NCI-H146 treated with DMSO at 0.1 percent for 48 hours (cell line): ENCODE results near the gene RCCD1.
"Not testable (repeated sequence)": the region's sequence is repeated elsewhere in the genome, so short reads cannot be mapped to it uniquely, and the experiment has no call there.

ENCODE experiments used
- DNase-seq: peaks from one replicate; lab custom pipeline; 2025; ENCODE audit not compliant: unreplicated experiment; lab: John Stamatoyannopoulos, UW

RCCD1 gene

GRCh38 chr15:90918034-90918788 lies 36.5 kb upstream of the RCCD1 start:
- DNase-seq, result no peak

GRCh38 chr15:90918835-90919234 lies 35.8 kb upstream of the RCCD1 start:
- DNase-seq, result no peak

- DNase-seq, result no peak
These were observed 32.8 kb upstream of the RCCD1 start for GRCh38 chr15:90921887-90922286.

GRCh38 chr15:90922712-90923322 lies 31.9 kb upstream of the RCCD1 start:
- not testable (repeated sequence) for DNase-seq

- no peak for DNase-seq
These were observed 30.3 kb upstream of the RCCD1 start for GRCh38 chr15:90924375-90924774.

- not testable (repeated sequence) for DNase-seq
These were observed 27.9 kb upstream of the RCCD1 start for GRCh38 chr15:90926766-90927165.

- not testable (repeated sequence) for DNase-seq
These were observed 26.6 kb upstream of the RCCD1 start for GRCh38 chr15:90928106-90928505.

GRCh38 chr15:90929246-90930019 lies 25.3 kb upstream of the RCCD1 start:
- no peak for DNase-seq

- no peak for DNase-seq
These were observed 23.7 kb upstream of the RCCD1 start for GRCh38 chr15:90930861-90931574.

GRCh38 chr15:90931575-90931827 lies 23.2 kb upstream of the RCCD1 start:
- DNase-seq, result no peak

GRCh38 chr15:90931828-90932659 lies 22.6 kb upstream of the RCCD1 start, which contains the start of gene HDDC3:
TSS of gene HDDC3 (minus strand) at chr15:90932549. CDS start at chr15:90932540, 9 bp downstream.
- peak; percentile 52 for DNase-seq

- no peak for DNase-seq
These were observed 22.1 kb upstream of the RCCD1 start for GRCh38 chr15:90932660-90932991.

- no peak for DNase-seq
These were observed 21.4 kb upstream of the RCCD1 start for GRCh38 chr15:90933301-90933700.

GRCh38 chr15:90934256-90934948 lies 20.3 kb upstream of the RCCD1 start:
- DNase-seq, result peak; percentile 75

- DNase-seq, result peak; percentile 68
These were observed 19.5 kb upstream of the RCCD1 start, which contains the start of gene UNC45A for GRCh38 chr15:90934949-90935751. TSS of gene UNC45A (plus strand) at chr15:90935285. CDS start at chr15:90935325, 40 bp downstream.

GRCh38 chr15:90936823-90937222 lies 17.9 kb upstream of the RCCD1 start:
- no peak for DNase-seq

GRCh38 chr15:90938261-90938660 lies 16.4 kb upstream of the RCCD1 start:
- no peak for DNase-seq

GRCh38 chr15:90939756-90940155 lies 14.9 kb upstream of the RCCD1 start:
- DNase-seq, result no peak

- DNase-seq, result no peak
These were observed 13.6 kb upstream of the RCCD1 start for GRCh38 chr15:90941038-90941437.
